HG03378 (cell line): Measurements from ENCODE around the gene PATJ.
"Not testable (repeated sequence)": the region's sequence is repeated elsewhere in the genome, so short reads cannot be mapped to it uniquely, and the experiment has no call there.

Experiments used
- ATAC-seq: cut with Tn5 transposase; IDR thresholded peaks from one replicate; pipeline ENCODE4 v1.9.1; 2021; ENCODE audit warnings: mild to moderate bottlenecking, moderate library complexity; ENCODE audit not compliant: unreplicated experiment

The PATJ gene

DNA sequence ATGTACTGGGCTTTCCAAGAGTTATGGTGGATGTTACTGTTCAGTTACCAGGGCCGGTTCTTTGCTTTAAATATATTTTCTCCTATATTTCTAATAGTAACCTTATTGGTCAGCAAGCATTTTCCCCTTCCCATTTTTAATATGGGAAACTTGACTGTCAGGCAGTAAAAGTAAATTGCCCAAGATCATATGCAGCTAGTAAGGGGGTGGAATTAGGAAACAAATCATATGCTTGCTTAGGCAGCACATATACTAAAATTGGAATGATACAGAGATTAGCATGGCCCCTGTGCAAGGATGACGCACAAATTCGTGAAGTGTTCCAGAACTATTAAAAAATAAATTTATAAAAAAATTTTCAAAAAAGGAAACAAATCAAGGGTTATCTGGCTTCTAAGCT lies 73.9 kb downstream of the PATJ start:
- no peak for ATAC-seq

DNA sequence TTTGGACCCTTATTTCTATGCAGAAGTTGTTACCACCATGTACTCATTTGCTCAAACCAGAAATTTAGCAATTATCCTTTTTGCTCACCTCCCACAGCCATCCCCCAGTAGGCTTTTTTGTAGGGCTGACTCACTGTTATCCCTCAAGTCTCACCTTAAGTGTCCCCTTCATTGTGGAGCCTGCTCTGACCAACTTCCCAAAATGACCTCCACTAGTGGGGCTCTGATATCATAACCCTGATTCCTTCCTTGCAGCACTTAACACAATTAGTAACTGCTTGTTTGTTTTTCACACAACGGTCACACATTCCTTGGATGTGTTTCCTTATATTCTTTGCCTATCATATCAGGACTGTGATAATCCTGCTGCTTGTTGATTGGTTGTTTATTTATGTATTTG lies 76.7 kb downstream of the PATJ start:
- no peak for ATAC-seq

DNA sequence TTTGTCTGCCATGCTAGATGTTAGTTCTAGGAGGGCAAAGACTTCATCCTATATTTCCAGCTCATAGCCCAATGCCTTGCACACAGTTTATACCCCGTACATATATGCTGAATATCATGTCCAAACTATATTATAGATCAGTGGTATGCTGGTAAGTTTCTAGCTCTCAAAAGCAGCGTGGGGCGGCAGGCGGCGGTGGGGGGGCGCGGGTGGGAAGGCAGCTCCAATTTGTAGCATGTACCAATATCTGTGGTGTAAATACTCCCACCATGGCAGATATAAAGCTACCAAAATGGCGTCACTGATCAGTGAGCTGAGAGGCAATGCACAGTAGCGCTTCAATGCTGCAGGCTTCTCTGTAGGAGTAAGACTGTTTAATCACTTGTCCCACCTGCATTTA lies 77.1 kb downstream of the PATJ start:
- ATAC-seq: no peak

DNA sequence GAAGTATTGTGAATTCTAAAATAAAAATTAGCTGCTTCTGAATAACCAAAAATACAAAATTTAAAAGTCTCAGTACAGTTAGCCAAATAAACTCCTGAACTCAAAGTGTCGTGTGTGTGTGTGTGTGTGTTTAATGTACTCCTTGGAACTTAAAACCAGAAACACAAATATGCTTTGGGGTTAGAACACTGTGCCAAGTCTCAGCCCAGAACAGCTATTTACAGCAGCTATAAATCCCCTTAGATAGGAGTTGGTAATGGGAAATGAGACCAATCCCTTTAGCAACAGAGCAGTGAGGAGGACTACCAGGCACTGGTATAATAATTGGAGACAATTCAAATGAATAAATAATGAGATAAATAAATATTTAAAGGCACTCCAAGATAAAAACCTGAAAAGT lies 83.1 kb downstream of the PATJ start:
- ATAC-seq: no peak

DNA sequence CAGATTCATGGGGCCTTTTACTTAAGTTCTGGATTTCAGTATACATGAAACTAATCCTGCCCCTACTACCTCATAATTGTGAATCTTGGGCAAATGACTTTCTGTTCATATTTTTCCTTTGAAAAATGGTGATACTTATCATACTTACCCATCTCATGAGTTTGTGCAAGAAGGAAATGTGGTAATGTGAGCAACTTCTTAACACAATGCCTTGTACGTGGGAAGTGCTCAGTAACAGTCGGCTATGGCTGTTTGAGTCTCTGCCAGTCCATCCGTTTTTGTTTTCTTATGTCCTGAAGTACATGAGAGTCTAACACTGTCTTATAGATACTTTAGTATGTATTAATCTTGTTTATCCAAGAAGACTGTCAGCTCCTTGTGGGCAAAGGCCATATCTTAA lies 86.5 kb downstream of the PATJ start:
- ATAC-seq: no peak

DNA sequence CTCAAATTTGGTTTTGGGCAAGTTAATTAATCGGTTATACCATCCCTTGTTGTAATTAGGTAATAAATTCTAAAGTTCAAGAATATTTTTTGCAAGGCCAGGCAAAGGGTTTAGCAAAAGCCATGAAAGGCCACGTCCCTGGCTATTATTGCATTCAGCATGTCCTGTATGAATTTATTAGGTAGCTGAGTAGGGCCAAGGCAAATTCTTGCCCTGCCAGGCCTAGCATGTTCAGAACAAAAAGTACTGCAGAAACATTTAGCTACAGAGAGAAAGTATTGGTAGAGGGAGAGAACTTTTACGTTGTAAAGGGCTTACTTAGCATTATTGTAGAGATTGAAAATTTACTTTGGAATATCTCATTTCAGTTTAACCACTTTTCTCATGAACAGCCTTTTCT lies 94.4 kb downstream of the PATJ start:
- ATAC-seq: no peak

DNA sequence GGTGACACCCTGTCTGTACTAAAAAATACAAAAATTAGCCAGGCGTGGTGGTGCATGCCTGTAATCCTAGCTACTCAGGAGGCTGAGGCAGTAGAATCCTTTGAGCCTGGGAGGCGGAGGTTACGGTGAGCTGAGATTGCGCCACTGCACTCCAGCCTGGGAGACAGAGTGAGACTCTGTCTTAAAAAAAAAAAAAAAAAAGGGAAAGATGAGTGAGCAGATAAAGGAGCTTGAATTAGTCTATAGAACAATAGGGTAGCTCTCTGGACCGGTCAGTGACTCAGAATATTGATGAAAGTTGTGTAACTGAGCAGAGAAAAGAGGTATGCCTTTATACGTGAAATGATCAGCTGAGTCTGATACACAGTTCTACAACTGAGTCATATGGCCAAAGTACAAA lies 95.3 kb downstream of the PATJ start:
- ATAC-seq: not testable (repeated sequence)

DNA sequence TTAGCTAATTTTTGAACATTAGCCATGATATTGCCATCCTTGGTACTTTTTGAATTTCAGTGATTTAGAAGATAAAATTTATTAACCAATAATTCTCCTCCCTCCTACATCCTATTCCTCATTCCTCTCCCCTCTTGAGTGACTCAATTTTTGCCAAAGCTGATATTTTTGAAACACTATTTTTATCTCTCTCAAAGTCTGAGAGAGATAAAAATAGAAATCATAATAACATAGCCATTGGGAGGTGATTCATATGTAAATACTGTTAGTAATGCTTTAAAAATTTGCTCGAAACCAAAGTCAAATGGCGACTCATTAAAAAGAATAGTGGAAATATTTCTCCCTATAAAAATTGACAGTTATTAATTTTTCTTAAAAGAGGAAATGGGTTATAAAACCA lies 97.4 kb downstream of the PATJ start:
- ATAC-seq: no peak

DNA sequence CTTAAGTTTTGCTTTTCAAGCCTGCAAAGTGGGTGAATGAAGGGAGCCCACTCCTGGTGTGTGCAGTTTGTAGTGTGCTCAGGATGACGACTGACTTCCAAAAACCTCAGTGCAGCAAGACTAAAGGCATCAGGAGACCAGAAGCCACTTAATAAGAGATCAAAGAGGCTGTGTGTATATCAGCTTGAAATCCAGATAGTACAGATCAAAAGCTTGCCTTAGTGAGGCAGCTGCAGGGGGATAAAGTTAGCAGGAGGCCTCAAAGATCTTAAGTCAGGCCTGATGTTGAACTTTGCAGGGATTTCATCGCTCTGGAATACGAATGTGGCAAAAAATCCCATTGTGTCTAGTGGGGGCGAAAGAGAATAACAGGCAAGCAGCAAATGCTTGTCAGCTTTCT lies 99.8 kb downstream of the PATJ start:
- ATAC-seq: no peak

DNA sequence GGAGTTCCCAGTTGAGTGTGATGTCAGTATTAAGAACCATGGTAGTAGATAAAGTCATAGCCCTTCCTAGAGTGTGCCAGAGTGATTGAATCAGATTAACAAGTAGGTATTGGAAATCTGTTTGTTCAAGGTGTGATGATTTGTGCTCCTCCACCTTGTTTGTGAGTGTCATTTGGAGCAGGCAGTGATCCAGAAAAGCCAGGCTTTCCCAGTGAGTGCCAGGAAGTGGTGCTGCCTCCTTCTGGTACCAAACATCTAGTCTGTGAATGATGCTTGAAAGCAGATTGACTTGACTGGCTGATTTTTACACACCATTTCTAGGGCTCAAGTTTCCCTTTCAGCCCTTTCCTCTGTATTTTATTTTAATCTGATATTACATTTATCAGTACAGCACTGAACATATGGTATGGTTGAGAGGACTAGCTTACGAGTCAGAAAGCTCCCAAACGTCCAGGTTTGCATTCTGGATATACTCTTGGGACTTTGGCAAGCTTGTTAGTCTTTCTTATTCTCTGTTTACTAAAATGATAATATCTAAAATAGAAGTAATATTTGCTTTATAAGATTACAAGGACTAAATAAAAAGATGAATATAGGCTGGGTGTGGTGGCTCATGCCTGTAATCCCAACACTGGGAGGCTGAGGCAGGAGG lies 100.7 kb downstream of the PATJ start:
- ATAC-seq: no peak

DNA sequence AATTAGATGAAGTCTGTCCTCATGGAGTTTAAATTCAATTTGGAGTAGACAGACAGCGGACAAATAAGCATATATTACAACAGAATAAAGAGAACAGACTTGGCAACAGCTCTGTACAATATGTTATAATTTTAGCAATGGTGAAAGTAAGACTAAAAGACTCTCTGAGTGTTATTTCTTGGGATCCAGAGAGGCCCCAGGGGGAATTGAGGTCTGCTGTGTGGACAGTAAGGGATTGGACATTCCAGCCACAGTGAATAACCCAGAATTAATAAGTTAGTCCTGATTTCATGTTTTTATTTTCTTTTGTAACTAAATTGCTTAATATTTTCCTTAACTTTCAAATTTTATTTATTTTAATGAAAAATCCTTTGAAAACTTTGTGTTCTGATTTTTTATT lies 101.7 kb downstream of the PATJ start:
- no peak for ATAC-seq

DNA sequence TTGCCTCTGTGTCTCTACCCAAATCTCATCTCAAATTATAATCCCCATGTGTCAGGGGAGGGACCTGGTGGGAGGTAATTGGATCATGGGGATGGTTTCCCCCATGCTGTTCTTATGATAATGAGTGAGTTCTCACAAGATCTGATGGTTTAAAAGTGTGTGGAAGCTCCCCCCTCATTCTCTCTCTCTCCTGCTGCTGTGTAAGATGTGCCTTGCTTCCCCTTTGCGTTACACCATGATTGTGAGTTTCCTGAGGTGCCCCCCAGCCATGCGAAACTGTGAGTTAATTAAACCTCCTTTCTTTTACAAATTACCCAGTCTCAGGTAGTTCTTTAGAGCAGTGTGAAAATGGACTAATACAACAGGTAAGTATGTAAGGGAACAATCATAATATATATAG lies 102.4 kb downstream of the PATJ start:
- not testable (repeated sequence) for ATAC-seq

DNA sequence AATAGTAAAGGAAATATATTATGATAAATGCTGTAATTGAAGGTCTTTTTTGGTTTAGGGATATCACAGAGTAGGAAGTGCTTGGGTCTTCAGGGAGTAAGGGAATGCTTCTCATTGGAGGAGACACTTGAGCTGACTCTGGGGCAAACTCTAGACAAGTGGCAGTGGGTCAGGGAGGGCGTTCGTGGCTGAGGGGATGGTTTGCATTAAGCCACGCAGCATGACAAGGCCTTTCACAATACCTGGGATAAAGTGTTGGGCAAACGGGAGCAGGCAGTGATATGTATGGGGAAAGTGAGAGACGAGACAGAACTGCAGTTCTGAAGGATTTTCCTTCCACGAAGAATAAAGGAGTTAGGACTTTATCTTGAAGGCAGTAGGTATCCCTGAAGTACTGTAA lies 109.0 kb downstream of the PATJ start:
- no peak for ATAC-seq

DNA sequence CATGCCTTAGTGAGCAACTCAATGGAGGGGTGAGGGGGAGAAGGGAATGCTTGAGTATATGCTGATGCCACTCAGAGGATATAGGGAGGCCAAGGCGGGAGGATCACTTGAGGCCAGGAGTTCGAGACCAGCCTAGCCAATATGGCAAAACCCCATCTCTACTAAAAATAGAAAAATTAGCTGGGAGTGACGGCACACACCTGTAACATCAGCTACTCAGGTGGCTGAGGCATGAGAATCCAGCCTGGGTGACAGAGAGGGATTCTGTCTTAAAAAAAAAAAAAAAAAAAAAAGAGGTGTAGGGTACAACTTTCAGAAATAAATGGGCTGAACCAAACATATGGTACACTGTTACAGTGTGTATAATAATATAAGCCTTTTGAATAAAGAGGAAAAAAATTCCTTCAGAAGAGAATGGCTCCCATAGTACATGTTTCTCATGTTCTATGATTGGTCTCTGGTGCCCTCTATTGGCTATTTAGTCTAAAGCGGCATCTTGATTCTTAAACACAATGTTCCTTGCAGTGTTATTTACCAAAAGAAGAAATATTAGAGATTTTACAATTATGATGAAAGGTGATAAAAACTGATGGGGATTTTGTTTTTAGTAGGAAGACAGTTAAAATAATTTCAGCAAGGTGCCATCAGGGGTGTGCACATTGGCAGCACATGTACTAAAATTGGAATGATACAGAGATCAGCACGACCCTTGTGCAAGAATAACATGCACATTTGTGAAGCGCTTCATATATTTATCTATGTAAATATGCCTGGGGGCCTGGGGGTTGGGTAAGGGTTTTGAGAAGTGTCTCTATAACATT lies 109.8 kb downstream of the PATJ start:
- ATAC-seq: peak; percentile 65

DNA sequence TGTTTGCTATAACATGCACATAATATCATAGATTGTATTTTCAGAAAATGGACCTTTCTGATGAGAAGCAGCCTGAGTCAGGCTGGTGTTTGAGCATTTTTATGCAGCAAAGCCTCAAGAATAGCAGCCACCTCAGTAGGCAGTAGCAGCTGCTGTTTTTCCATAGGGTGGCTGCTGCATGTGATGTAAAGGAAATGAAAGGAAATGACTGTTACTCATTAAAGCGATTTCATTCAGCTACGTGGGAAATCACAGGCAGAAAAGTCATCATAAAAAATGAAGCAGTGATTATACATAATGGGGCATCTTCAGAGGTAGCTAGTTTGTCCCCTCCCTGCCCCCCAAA lies 110.4 kb downstream of the PATJ start:
- no peak for ATAC-seq

DNA sequence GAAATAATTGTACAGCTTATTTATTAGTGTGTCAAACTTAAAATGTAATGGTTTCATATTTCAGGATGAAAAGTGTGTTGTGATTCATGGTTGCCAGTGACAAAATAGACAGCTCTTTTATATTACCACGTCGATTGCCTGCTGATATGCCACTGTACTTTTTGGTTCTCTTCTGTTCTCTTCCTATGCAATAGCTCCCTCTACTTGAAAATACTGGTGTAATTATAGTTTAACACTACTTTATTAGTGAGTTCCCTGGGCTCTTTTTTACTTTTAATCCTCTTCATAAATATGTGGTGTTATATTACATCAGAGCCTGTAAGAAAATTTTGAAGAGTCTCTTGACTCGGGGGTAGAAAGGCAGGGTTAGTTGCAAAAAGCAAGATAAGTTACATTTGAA lies 111.3 kb downstream of the PATJ start:
- ATAC-seq: no peak

DNA sequence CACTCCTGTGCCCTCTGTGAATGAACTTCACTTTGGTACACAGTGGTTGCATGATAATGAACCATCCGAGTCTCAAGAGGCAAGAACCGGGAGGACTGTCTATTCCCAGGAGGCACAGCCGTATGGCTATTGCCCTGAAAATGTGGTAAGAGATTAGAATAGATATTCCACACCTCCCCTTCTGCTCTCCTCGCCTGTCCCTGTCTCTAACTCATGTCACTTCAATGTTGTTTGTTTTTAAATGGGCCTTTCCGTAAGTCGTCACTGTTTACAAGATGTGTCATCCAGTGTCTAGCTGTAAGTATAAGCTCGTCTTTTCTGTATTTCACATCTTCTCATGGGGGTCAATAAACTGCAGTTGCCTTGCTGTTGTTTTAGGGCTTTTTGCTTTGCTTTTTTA lies 122.2 kb downstream of the PATJ start:
- no peak for ATAC-seq

DNA sequence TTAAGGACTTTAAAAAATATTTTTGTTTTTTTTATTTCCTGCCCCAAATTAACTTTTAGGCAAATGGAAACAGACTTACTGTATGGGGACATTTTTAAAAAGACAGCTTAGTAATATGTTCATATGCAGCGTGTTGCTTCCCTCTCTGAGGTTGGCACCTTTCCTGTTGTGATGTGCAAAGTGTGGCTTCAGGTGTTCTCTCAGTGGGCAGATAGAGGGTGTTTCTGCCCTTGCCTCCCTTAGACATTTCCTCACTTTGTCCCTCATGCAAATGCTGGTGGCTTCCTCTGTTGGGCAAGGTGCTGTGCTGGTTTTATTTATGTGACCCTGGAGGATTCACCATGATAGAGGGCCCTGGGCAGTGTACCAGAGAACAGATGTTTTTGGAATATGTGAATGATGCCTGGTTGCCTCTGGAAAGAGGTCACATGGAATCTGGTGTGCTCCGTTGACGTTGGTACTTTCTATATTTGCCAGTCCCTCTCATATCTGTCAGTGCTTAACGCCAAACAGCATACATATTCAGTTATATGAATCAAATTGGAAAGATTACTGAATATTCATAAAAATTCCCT lies 123.5 kb downstream of the PATJ start:
- ATAC-seq: no peak

DNA sequence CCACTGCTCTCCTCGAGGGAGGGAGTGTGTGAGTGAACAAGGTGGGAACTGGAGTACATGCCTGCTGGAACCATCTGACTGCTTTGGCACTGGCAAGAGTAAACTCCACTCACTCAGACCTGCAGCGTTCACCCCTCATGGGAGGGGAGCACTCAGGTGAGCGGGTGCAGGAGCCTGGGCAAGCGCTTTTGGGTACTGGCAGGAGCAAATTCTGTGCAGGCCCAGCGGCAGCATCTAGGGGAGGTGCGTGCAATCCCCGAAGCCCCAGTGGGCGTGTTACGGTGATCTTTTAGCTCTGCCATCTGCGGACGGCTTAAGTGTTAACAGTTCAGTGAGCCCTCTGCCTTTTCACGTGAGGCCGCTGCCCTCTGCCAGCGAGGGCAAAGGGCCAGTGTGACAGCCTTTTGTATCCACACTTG lies 127.4 kb downstream of the PATJ start:
- ATAC-seq: no peak

DNA sequence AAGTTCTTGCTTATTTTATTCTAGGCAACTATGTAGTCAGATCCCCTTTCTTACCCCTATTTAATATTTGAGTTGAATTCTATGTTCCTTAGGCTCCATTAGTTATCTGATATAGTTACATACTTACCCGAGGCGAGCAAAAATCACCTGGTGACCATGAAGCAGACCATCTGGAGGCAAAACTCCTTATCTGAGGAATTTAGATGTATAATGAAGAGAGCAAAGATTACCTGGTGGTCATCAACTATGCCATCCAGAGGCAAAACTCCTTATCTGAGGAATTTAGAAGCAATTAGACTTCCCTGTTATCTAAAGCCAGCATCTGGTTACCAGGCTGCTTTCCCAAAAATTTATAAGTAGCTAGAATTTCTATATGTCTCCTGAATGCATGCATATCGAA lies 129.9 kb downstream of the PATJ start:
- ATAC-seq: no peak

DNA sequence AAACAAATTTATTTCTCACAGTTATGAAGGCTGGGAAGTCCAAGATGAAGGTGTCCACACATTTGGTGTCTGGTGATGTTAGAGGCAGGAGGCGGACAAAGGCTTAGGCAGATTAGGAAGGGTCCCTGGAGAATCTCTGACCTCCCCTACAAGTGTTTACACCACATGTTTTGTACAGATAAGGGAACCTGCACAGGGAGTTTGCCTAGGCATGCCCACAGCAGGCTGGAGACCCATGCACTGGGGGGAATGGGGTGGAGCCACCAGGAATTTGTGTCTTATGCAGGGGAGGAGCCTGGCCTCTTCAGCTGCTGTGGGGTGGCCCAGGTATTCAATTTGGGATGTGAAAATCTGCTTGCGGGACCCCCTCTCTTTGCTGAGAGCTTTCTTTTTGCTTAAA lies 131.3 kb downstream of the PATJ start:
- no peak for ATAC-seq

DNA sequence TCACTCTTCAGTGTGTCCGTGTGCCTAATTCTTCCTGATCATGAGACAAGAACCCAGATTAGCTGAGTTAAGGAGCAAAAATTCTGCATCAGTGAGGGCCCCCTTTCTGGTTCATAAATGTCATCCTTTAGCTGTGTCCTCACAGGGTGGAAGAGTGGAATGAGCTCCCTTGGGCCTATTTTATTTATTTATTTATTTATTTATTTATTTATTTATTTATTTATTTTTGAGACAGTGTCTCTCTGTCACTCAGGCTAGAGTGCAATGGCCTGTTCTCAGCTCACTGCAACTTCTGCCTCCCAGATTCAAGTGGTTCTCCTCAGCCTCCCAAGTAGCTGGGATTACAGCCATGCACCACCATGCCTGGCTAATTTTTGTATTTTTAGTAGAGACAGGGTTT lies 131.7 kb downstream of the PATJ start:
- ATAC-seq: no peak
